Tibial nerve (tissue), 4 donors: Measurements from ENCODE around the gene ABHD12B. TPM values are rescaled to one million over a fixed set of nuclear protein-coding genes. Genes with fewer than 3 reads are reported as not detected.

Experiments used
- DNase-seq, 2 donors: peaks; one replicate each; pipeline ENCODE4 v3.0.0-alpha.2; 2019; ENCODE audit warnings: low spot score in 2 of 2
- H3K27ac ChIP-seq, 4 donors: fragments of 200-600 bp; sonication (generic) in 3 of 4; one replicate each; pipeline ENCODE4 v1.5.1; 2017 to 2019; ENCODE audit warnings: mild to moderate bottlenecking in 1 of 4
- H3K27me3 ChIP-seq, 2 donors: fragments of 200-600 bp; sonication (generic) in 1 of 2; one replicate each; pipeline versions ENCODE4 v1.5.1 to v1.6.0; 2017 to 2019
- H3K36me3 ChIP-seq, 3 donors: fragments of 200-600 bp; sonication (generic); one replicate each; pipeline ENCODE4 v1.5.1; 2018 to 2019
- H3K4me1 ChIP-seq, 4 donors: fragments of 200-600 bp; sonication (generic) in 3 of 4; one replicate each; pipeline ENCODE4 v1.5.1; 2017 to 2019
- H3K4me3 ChIP-seq, 4 donors: fragments of 200-600 bp; sonication (generic) in 3 of 4; one replicate each; pipeline ENCODE4 v1.5.1; 2017 to 2019; ENCODE audit warnings: mild to moderate bottlenecking in 1 of 4, moderate library complexity in 1 of 4
- H3K9me3 ChIP-seq, 4 donors: fragments of 200-600 bp; sonication (generic) in 3 of 4; one replicate each; pipeline ENCODE4 v1.5.1; 2017 to 2019
- EP300 ChIP-seq, 2 donors: sonication (generic); formaldehyde crosslinking; IDR thresholded peaks; one replicate each; pipeline ENCODE4 v1.6.1; 2017; ENCODE audit warnings: antibody characterized with exemption in 2 of 2, mild to moderate bottlenecking in 1 of 2
- POLR2A ChIP-seq, 2 donors: fragments of 450-650 bp; IDR thresholded peaks; one replicate each; pipeline ENCODE4 v1.6.1; 2017; ENCODE audit warnings: antibody characterized with exemption in 2 of 2, mild to moderate bottlenecking in 2 of 2, moderate library complexity in 2 of 2
- WGBS, 2 donors: methylation state at CpG; one replicate each; pipeline ENCODE4 v1.1.5; 2018; 5-methylcytosine and 5-hydroxymethylcytosine counted together
- total RNA-seq, 4 donors: library from RNA; depleted of rRNA; stranded (reverse); fragments of >200 nt; gene quantifications; one replicate each; pipeline ENCODE4 v1.1.0, GENCODE V29; 2016
- TF ChIP-seq, protein P1 (sequence below), 5 experiments: fragments of 200-600 bp in 3 of 5; fragments of 450-650 bp in 2 of 5; sonication (generic) in 3 of 5; IDR thresholded peaks; one replicate each; pipeline ENCODE4 v1.5.1; 2016 to 2019; ENCODE audit warnings: antibody characterized with exemption in 5 of 5, mild to moderate bottlenecking in 3 of 5, moderate library complexity in 2 of 5

The ABHD12B gene
- total RNA-seq, 4 donors from 2014 or later, result not detected

DNA sequence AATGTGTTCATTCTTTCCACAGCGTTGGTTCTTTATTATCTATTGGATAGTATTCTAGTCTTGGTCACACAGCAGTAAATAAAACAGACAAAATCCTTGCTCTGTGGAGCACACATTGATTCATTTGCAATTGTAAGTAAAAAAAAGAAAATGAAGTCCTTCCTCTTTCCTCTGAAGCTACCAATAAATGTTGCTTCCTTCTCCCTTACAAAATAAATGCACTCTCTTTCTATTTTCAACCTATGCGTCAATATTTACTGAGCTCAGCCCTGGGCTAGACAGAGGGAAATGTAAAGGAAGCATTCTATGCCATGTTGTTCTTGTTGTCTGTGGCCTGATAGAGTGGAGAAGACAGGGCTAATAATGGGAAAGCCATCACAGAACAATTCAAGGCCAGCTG is 2.9 kb downstream of the ABHD12B start:
- no peaks in the 10 kb centered on the region for H3K9me3 ChIP-seq
- no peak for DNase-seq
- H3K27ac ChIP-seq, result no peak overlapping the region
- no peak overlapping the region for H3K4me3 ChIP-seq
- H3K27me3 ChIP-seq, result peaks cover 2 to 24% of the 10 kb centered on the region in 2 donors
- H3K36me3 ChIP-seq, result no peaks in the 10 kb centered on the region
- WGBS, 2 donors, result 61 to 62% methylated on average over 2 of the region's 2 CpGs
- peaks cover 0 to 7% (median 0%) of the 10 kb centered on the region in 4 donors for H3K4me1 ChIP-seq
- TF ChIP-seq POLR2A (IDR thresholded peaks at IDR 0.05) (no peak), EP300 (IDR thresholded peaks at IDR 0.05) (no peak)
- TF ChIP-seq, protein P1, sequence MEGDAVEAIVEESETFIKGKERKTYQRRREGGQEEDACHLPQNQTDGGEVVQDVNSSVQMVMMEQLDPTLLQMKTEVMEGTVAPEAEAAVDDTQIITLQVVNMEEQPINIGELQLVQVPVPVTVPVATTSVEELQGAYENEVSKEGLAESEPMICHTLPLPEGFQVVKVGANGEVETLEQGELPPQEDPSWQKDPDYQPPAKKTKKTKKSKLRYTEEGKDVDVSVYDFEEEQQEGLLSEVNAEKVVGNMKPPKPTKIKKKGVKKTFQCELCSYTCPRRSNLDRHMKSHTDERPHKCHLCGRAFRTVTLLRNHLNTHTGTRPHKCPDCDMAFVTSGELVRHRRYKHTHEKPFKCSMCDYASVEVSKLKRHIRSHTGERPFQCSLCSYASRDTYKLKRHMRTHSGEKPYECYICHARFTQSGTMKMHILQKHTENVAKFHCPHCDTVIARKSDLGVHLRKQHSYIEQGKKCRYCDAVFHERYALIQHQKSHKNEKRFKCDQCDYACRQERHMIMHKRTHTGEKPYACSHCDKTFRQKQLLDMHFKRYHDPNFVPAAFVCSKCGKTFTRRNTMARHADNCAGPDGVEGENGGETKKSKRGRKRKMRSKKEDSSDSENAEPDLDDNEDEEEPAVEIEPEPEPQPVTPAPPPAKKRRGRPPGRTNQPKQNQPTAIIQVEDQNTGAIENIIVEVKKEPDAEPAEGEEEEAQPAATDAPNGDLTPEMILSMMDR (IDR thresholded peaks at IDR 0.05), result no peak

DNA sequence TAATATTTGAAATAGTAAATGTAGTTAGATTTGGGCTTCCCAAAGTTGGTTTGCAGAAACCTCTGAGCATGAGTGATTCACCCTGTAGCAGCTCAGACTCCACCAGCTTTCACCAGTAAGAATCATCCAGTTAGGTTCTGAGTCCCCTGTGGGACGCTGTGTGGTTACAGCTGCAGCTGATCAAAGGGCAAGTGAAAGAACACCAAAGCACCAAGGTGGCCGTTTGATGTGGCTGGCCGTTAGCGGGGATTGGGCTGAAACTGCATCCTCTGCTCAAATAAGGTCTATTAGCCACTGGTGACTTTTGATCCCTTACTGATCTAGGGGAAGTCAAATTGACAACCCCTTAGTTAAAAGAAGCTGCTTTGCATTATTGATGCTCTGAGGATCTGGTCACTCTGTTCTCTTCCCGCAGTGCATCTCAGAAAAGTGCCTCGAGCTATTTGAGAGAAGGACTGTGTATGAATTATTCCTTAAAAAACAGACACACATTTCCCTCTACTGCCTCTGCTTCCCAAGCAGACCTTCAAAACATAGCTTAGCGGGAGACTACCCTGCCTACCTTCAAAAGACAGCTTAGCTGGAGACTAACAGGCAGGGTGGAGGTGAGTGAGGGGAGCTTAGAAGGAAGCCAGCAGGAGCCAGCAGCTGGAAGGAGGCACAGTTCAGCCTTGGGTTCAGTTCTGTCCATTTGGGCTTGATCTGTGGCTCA is 3.7 kb downstream of the ABHD12B start:
- Histone ChIP-seq H3K27ac (no peak overlapping the region), H3K4me1 (peaks cover 0 to 7% (median 0%) of the 10 kb centered on the region in 4 donors), H3K9me3 (no peaks in the 10 kb centered on the region), H3K36me3 (no peaks in the 10 kb centered on the region), H3K4me3 (no peak overlapping the region), H3K27me3 (peaks cover 2 to 17% of the 10 kb centered on the region in 2 donors)
- DNase-seq, result no peak
- TF ChIP-seq, protein P1 (IDR thresholded peaks at IDR 0.05), result no peak
- TF ChIP-seq EP300 (IDR thresholded peaks at IDR 0.05) (no peak), POLR2A (IDR thresholded peaks at IDR 0.05) (no peak)
- 41 to 47% methylated on average over 7 of the region's 7 CpGs for WGBS, 2 donors

DNA sequence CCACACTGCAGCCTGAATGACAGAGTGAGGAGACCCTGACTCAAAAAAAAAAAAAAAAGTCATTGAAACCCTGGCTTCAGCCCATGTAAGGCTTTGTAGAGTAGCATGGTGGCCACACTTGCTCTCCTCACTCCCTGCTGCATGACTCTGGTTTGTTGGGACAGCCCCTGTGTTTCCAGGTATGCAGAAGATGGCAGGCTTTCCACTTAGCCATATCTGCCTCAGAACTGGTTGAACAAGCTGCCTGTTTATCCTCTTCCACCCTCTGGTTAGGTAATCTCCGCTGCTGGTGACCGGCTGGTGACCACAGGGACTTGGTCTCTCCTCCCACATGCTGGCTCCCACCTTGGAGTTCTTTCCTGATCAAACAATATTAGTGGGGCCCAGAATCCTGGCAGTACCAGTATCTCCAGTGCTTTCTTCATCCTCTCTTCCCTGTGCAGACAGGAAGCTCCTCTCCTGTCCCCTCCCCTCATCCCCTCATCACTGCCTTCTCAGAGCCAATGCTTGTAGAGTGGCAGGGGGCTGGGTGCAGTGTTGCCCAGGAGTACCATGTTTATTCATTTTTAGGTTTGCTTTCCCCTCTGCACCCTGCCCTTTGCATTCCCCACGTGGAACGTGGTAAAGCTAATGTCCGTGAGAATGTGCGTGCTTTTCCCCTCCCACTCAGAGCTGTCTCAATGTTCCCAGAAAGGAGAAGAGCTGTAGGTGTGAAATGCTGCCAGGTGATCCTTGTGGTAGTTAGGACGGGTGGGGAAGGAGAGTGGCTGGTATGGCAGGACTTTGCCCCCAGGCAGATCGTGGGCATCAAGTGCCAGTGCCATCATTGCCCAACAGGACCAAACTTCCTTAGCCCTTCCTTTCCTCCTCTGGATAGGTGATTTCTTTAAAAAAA is 11.3 kb downstream of the ABHD12B start:
- Histone ChIP-seq H3K4me3 (no peak overlapping the region), H3K36me3 (peaks cover 0 to 18% (median 0%) of the 10 kb centered on the region in 3 donors), H3K27ac (no peak overlapping the region), H3K9me3 (no peaks in the 10 kb centered on the region), H3K4me1 (no peaks in the 10 kb centered on the region), H3K27me3 (no peaks in the 10 kb centered on the region)
- TF ChIP-seq EP300 (IDR thresholded peaks at IDR 0.05) (no peak), POLR2A (IDR thresholded peaks at IDR 0.05) (no peak)
- TF ChIP-seq, protein P1 (IDR thresholded peaks at IDR 0.05), result no peak
- DNase-seq, result no peak
- 80 to 81% methylated on average over 8 of the region's 8 CpGs for WGBS, 2 donors

DNA sequence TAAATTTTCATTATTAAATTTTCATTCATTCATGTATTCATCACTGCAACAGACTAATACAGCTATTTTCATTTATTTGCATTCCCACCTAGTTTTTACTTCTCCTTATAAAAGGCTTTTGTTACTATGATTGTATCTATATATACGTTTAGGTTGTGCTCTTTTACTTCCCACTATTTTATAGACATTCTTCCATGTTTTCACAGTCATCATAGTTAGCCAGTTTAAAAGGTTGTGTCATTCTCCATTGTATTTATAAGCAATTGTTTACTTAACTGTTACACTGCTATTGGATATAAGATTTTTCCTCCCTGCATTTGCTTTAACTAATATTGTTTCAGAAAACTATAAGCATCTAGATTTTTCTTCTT is 12.0 kb downstream of the ABHD12B start:
- Histone ChIP-seq H3K4me1 (no peaks in the 10 kb centered on the region), H3K4me3 (no peak overlapping the region), H3K36me3 (peaks cover 0 to 18% (median 0%) of the 10 kb centered on the region in 3 donors), H3K27me3 (no peaks in the 10 kb centered on the region), H3K27ac (no peak overlapping the region), H3K9me3 (no peaks in the 10 kb centered on the region)
- no peak for TF ChIP-seq EP300 (IDR thresholded peaks at IDR 0.05)
- no peak for TF ChIP-seq POLR2A (IDR thresholded peaks at IDR 0.05)
- TF ChIP-seq, protein P1 (IDR thresholded peaks at IDR 0.05), result no peak
- DNase-seq, result no peak
- 69 to 80% methylated on average over 1 of the region's 1 CpG for WGBS, 2 donors

DNA sequence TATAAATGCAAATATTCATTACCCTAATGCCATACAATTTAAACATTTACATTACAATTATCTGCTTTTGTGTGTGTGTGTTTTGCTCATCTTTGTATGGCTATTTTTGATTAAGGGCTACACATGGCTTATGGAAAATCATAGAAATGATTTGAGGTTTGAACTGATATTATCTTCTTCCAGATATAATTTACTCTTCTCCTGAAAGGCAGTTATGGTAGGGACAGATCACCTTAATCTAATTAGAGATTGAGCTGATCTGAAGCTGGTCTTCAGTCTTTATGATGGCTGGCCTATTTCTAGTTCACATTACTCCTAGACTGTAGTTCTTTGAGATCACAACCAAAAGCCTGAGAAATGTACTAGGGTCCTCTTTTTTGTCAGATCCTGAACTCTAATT is 15.6 kb downstream of the ABHD12B start:
- Histone ChIP-seq H3K4me3 (no peak overlapping the region), H3K36me3 (peaks cover 0 to 18% (median 0%) of the 10 kb centered on the region in 3 donors), H3K27ac (no peak overlapping the region), H3K27me3 (no peaks in the 10 kb centered on the region), H3K4me1 (no peaks in the 10 kb centered on the region), H3K9me3 (no peaks in the 10 kb centered on the region)
- TF ChIP-seq EP300 (IDR thresholded peaks at IDR 0.05), result no peak
- DNase-seq, result no peak
